Activated CD8-positive, alpha-beta memory T cell treated with anti-CD3 and anti-CD28 coated beads, Interleukin-2, amount 50 U/mL, for 24 hours (primary cell): ENCODE results near the gene MIPOL1.
"Not testable (repeated sequence)": the region's sequence is repeated elsewhere in the genome, so short reads cannot be mapped to it uniquely, and the experiment has no call there.

Source experiments
- DNase-seq: peaks from one replicate; pipeline ENCODE4 v3.0.0-alpha.2; 2020; ENCODE audit errors: extremely low read depth

MIPOL1 gene

DNA sequence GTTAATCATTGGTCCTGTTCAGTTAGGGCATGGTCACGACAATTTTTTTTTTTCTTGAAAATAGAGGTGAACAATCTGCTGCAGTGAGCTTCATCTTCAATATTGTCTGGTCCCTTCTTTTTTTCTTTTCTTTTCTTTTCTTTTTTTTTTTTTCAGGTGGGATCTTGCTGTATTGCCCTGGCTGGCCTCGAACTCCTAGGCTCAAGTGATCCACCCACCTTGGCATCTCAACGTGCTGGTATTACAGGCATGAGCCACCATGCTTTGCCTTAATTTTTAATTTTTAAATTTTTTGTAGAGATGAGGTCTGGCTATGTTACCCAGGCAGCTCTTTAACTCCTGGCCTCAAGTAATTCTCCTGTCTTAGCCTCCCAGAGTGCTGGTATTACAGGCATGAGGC lies 36.5 kb downstream of the MIPOL1 start:
- DNase-seq = no peak

DNA sequence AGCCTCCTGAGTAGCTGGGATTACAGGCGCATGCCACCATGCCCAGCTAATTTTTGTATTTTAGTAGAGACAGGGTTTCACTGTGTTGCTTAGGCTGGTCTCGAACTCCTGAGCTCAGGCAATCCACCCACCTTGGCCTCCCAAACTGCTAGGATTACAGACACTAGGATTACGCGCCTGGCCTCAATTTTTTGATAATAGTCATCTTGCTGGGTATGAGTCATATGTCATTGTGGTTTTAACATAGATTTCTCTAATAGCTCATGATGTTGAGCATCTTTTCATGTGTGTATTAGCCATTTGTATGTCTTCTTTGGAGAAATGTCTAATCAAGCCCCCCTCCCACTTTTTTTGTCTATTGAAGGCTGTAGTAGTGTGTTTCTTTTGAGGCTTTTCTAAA lies 38.3 kb downstream of the MIPOL1 start:
- DNase-seq = not testable (repeated sequence)

DNA sequence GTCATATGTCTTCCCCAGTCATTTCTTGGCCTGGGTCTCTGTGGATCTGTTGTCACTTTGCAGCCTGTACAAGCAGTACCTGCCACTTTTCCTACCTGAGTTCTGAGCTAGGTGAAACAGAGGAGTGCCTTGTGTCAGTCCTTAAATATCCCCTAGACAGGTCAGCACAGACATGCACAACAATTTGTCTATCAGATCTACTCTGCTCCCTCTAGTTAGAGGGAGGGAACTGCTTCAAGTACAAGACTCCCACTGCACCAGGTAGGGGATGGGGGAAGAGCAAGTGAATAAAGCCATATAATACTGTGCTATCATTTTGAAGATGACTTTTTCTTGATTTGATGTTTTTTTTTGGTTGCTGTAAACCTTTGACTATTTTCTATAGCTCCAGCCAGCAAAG lies 39.4 kb downstream of the MIPOL1 start:
- no peak for DNase-seq

DNA sequence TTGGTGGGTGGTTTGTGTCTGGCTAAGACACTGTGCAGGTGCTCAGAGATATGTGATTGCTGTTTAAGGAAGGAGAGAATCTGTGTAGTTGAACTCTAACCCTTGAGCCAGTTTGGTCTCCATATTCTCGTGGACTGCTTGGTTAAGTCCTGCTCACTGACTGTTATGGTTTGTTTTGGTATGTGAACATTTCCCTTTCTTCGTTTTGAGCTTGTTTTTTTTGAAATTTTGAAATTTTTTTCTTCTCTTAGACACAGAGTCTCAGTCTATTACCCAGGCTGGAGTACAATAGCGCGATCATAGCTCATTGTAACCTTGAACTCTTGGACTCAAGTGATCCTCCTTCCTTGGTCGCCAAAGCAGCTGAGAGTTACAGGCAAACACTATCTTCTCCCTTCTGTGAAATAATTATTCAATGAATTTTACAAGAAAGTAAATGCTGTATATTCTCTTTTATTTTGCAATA lies 40.0 kb downstream of the MIPOL1 start:
- no peak for DNase-seq

DNA sequence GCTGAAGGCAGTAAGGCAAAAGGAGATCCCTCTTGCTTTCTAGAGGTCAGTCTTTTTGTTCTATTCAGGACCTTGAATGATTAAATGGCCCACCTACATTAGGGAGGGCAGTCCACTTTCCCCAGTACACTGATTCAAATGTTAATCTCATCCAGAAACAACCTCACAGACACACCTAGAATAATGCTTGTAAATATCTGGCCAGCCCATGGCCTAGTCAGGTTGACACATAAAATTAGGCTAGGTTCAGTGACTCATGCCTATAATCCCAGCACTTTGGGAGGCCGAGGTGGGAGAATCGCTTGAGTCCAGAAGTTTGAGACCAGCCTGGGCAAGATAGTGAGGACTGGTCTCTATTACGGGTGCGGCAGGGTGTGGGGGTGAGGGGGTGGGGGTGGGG lies 43.5 kb downstream of the MIPOL1 start:
- DNase-seq = no peak

DNA sequence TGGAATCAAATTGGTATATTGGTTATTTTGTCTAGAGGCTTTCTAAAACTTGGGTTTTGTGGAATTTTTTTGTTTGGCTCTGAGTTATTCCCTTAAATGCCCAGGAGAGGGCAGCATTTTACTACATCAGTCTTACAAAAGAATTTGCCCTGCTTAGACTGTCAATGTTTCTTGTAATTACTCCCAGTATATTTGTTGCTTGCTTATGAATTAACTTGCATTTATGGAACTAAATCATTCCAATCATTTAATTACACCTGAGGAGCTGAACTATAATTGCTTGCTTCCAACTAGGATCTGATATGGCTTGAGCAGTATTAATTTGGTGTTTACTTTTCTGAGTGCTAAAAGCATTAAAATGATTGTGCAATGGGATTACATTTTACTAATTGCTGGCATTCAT lies 48.7 kb downstream of the MIPOL1 start:
- DNase-seq = no peak

DNA sequence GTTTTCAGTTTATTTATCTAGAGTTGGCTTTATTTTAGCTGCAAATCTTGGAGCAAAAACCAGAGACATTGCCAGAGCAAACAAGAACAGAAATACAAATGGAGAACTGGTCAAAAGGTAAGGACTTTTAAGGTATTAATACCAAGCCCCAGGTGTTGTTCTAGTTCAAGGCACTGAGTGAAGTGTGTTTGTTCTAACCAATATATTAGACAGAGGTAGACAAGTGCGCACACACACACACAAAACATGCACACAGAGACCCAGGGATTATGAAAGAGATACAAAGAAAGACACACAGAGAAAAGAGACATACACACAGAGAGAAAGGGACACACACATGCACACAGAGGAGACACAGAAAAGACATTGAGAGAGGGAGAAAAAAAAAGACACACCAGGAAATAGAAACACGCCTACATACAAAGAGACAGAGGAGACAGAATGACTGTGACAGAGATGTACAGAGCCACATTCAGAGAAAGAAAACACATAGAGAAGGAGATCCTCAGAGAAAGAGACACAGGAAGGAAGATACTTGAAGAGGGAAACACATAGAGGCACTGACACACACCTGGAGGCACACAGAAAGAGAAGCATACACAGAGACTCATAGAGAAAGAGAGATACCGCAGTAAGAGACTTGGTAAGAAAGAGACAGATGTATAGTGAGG lies 50.2 kb downstream of the MIPOL1 start:
- no peak for DNase-seq

DNA sequence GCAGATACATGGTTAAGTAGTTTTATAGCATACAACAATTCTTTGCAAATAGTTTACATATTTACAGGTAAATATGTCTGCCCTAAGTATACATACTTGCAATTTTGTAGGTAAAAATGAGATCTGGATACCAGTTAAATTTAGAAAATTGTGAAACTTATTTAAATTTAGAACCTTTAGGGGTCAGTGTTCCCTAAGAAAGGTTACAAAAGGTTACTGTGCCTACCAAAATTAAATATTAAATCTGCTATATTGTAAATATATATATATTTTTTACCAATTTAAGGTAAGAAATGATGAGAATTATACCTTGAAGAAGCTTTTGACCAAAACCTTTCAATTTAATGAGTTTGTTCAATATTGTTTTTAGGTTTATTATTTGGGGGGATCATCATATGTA lies 54.0 kb downstream of the MIPOL1 start:
- DNase-seq = no peak

DNA sequence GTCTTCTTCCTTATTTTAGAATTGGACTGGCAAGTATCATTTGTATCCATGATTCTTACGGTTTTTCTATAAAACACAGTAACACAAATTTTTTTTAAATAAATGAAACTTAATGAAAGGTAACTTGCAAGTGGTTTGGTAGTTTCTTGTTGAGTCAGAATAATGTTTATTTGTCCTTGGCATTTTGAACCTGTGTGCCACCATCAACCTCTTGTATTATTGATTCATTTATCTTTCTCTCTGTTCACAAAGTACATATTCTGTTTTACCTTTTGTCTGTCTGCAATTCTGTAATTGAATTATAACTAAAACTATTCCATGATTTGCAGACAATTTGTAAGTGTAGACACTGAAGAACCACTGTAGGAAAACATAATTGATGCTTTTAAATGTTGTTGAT lies 54.7 kb downstream of the MIPOL1 start:
- no peak for DNase-seq

DNA sequence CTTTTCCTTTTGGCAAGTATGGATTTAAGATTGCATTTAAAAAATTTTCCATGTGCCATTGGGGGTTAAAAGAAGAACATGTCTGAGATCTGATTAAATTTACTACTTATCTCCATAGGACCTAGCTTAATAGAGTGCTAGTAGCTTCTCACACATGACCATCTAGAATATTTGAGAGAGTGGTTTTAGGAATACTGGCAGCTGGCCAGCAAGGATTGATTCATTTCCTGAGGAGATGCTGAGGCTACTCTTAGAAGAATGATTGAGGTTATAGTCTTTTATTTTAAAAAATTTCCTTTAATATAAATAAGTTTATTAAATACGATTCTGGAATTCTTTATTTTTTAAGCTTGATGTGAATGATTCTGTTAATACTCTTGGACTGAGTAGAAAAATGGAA lies 56.2 kb downstream of the MIPOL1 start:
- DNase-seq = no peak

DNA sequence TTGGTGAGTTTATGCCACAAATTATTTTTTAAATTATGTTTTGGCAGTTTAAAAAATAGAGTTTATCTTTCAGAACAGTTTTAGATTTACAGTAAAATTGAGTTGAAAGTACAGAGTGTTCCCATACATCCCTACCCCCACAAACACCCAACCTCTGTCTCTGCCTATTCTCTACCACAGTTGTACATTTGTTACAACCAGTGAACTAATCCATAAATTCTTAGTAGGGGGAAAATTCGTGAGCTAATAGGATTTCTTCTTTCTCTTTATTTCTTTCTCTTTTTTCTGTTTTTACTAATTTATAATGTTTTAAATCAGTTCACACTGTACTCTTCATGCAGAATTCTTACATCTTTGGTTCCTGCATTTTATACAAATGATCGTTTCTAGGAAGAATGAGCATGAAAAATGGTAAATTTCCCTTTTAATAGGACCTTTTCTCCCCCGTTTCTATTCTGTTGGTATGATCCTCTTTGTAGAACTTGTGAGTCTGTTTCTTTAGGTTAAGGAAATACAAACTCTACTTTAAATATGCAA lies 56.7 kb downstream of the MIPOL1 start:
- DNase-seq = no peak

DNA sequence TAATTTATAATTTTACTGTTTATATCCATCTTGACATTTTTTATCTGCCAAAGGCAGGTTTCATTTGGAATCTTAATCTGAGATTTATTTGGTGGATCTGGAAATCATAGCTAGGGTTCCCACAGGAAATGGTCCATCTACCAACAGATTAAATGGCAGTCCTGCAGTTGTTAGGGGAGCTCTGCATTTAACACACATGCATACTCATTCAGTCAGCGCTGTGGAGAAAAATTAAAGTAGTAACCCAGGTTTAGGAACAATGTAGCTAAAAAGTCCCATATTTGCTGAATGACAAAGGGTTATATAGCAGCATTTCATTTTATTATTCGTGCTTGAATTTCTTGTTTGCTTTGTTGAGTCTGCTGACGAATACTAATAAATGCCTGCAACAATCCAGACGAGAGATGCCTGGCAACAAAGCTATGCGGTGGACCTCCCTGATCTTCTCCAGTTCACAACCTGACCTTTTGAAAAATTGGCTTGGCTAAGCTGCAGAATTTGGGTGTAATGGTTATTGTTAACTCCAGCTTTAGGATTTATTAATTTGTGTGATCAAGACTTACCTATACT lies 59.8 kb downstream of the MIPOL1 start:
- DNase-seq = no peak

DNA sequence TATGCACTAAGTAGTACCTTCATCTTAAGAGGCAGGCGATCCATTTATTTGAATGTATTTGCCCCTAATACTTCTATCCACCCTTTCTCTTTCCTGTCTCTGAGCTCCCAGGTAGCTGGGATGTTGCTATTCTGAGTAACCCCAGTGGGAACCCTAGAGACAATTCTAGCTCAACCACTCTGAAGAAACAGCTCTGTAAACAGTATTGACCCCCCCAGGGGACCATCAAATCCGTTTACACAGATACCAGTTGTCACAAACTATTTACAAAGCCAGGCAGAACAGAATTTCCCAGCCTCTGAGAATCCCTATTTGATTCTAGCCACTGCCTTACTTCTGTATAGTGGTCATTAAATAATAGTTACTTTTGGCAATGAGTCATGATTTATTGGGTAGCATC lies 64.9 kb downstream of the MIPOL1 start:
- DNase-seq = no peak

DNA sequence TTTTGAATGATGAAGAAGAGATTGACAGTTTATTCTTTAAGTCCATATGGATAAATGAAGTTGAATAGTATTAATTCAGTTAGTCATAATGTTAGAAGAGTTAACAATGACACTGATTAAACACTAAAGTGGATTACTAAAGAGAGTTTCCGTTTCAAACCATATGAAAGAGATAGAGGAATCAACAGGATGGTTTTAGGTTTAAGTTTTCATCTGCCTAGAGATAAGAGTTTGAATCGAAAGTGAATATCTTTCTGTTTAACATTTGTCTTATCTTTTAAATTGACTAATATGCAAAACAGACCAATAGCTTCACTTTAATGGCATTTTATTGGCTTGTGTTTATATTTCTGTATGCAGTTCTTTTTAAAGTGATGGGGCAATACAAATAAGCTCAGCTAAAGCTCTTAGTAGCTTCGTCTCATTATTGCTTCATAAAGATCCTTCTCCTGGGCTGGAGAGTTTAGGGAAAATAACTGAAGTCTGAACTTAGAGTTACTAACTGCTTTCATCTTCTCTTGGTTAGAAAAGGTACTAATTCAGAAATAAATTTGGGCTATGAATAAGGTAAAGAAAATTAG lies 66.0 kb downstream of the MIPOL1 start:
- no peak for DNase-seq

DNA sequence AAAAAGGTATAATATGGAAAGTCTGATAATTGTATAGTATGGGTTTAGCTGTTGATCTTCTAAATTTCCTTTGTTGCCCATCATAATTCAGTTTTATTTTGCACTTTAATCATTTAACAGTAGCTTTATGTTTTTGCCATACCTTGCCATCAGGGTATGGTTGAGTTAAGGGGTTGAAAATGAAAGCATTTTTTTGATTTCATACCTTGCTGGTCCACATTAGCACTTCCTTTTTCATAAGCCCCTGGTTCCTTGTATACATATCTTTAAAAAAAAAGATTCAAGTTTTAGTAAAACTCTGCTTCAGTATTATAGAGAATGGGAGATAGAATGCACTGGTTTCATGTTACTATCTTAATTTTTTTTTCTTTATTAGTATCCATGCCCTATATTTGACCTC lies 71.1 kb downstream of the MIPOL1 start:
- no peak for DNase-seq

DNA sequence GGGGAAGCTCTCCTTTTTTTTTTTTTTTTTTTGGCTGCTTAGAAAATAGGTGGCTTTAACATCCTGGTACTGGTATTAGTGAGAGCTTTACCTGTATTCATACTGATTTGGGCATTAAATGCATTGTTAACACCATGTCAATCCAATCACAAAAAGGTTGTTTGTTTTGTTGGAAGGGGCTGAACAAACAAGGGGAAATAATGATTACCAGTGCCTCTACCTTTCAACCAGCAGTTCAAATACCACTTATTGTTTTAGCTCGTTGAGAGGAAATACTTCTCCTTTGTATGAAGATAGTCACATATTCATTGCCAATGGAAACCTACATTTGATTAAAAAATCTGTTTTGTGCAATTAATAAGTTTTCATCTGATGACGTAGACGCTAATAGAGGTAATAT lies 72.9 kb downstream of the MIPOL1 start:
- no peak for DNase-seq

DNA sequence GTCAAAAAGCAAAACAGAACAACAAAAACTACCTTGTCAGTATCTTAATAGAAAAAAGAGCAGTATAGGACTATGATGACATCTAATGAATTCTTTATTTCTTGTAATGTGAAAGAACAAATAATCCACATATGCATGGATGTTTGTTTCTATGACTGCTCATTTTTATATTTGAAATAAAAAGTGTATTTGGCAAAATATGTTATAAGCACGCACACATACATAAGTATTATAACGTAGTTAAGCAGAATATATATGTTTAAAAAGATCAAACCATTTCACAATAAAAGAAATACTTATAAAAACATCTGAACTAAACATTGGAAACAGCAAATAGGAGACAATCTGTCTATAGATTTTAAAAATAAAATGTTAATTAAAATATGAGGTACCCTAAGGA lies 74.8 kb downstream of the MIPOL1 start:
- no peak for DNase-seq

DNA sequence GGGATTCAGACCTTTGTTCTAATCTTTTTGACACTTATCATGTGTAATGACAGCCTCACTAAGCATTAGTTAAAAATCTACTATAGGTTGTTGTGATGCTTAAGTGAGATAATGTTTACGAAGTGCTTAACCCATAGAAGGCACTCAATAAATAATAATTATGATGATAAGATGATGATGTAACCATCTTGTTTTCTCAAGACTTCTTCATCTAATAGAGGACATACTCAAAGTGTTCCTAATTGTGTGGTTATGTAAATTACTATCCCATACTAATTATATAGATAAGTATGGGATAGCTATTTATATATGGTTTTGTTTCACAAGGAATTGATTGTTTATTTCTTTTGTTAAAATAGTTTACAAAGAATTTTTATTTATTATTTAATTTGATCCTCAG lies 76.9 kb downstream of the MIPOL1 start:
- DNase-seq = no peak

DNA sequence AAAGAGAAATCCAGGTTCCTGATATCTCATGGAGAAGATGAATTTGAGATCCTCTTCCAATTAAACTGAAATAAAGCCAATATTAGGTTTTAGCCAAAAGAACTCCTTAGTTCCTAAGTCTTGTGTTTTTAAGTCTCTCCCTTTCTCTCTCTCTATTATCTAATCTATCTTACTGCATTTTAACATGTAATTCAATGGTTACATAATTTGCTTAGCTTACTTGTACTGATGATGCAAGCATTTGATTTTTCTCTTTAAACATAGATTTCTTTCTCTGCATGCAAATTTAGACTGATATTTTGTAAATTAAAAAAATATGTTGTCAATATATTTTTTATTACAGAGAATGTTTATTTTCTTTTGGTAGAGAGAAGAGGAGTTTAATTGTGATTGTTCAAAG lies 78.2 kb downstream of the MIPOL1 start:
- no peak for DNase-seq

DNA sequence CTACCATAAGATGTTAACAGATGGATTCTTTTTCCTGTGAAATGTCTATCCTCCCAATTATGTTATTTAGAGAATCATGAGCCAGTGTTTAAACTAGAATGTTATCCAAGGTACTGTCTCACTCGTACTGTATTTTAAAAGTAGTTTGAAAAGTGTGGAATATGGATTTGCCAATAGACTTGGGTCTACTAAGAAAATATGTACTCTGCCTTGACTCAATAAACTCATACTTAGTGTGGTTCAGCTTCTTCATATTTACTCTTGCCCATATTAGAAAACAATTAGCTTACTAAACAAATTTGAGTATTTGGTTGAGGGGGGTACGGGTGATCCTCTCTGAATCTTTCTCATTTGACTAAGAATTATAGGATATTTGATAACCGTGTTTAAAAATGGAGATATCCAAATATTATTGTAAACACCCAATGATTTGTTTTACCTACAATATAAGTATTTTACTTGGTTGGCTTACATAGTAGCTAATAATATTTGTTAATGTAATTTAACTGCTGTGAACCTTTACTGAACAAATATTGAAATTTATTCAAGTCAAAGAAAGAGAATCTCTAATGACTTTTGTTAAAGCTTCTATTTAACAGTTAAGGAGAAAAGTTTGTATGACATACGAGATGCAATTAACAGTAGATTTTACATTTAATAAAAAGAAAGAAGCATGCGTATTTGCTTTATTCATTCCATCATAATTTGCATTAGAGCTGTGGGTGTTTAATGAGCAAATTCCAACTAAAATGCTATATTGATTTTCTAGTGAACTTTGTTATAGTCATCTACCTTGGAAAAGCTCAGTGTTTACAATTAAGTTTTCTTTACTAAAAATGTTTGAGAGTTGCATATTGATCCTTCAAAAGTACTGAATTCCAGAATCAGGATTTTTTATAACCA lies 81.2 kb downstream of the MIPOL1 start:
- no peak for DNase-seq

DNA sequence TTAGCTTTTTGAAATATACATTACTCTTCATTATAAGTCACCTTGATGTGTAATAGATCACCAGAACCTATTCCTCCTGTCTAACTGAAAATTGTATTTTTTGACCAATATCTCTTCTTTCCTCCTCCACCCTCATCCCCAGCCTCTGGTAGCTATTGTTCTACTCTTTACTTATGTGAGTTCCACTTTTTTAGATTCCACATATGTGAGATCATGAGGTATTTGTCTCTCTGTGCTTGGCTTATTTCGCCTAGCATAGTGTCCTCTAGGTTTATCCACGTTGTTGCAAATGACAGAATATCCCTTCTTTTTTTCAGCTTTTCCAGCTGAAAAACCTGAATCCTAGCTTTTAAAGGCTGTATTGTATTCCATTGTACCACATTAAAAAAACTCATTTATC lies 82.1 kb downstream of the MIPOL1 start:
- no peak for DNase-seq

DNA sequence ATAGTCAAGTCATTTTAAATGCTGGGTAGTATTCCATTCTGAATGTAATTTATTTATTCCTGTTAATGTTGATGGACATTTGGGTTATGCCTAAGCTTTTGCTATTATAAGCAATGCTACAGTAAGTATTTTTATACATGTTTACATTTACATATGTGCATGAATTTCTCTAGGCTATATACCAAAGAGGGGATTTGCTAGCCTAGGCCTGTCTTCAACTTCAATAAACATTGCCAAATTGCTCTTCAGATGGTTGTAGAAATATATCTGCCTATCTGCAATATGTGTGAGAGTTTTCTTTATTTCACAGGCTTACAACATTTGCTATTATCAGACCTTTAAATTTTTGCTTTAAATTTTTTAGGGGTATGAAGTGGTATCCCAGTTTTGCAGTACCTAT lies 87.0 kb downstream of the MIPOL1 start:
- no peak for DNase-seq
